C4-2B (cell line): Measurements from ENCODE around the gene CDK14.

ENCODE experiments used
- CTCF ChIP-seq: fragments of 450-650 bp; conservative IDR thresholded peaks from 2 replicates; pipeline ENCODE4 v1.5.1; 2017; ENCODE audit warnings: mild to moderate bottlenecking
- ZFX ChIP-seq: fragments of 450-650 bp; IDR thresholded peaks from 2 replicates; pipeline ENCODE4 v1.6.1; 2017

- TF ChIP-seq CTCF (no peak), ZFX (no peak)
Observed at GRCh38 chr7:91088691-91089090, 492.6 kb downstream of the CDK14 start.
